ENCODE results near the gene RBM20. TPM values are rescaled to one million over a fixed set of nuclear protein-coding genes. Genes with fewer than 3 reads are reported as not detected.

Gene RBM20
- total RNA-seq, 4 donors from 2014 or later, result 1.6 to 18.6 (median 3.2) TPM

DNA sequence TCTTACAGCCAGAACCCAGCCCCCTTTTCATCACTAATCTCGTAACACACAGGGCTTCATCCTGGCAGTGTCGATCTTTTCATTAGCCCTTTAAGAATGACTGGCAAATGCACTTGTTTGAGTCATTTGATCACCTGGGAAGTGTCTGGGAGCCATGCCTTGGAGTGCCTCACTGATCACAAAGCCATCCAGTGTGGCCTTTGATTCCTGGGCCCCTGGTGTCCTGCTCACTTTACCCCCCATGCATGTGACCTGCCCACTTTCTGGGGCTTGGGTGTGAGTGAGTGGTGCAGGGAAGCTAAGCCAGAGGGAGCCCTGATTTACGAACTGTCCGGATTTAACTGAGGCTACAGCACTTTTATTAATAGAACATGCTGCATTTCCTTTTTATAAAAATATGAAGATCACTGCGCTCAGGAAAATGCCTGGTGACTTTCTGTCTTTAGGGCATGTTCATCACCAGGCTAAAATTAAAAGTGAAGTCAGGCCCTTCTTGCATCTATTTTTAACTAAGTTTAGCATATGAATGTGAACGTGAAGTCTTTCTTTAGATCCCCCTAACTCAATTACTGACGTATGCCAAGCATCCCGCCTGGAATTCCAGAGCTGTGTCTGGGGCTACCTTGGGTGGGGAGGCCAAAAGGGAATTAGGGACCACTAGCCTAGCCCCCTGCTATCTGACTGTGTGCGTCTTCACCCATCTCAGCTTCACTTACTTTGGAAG lies 23.6 kb downstream of the RBM20 start:
- Histone ChIP-seq H3K27me3 (no peaks in the 10 kb centered on the region), H3K36me3 (no peaks in the 10 kb centered on the region), H3K4me1 (peaks cover 17% of the 10 kb centered on the region), H3K27ac (no peak overlapping the region), H3K9me3 (no peaks in the 10 kb centered on the region), H3K4me3 (no peak overlapping the region)
- DNase-seq (ENCODE audit: low spot score in 2 of 2), result no peak
- TF ChIP-seq, protein P1, sequence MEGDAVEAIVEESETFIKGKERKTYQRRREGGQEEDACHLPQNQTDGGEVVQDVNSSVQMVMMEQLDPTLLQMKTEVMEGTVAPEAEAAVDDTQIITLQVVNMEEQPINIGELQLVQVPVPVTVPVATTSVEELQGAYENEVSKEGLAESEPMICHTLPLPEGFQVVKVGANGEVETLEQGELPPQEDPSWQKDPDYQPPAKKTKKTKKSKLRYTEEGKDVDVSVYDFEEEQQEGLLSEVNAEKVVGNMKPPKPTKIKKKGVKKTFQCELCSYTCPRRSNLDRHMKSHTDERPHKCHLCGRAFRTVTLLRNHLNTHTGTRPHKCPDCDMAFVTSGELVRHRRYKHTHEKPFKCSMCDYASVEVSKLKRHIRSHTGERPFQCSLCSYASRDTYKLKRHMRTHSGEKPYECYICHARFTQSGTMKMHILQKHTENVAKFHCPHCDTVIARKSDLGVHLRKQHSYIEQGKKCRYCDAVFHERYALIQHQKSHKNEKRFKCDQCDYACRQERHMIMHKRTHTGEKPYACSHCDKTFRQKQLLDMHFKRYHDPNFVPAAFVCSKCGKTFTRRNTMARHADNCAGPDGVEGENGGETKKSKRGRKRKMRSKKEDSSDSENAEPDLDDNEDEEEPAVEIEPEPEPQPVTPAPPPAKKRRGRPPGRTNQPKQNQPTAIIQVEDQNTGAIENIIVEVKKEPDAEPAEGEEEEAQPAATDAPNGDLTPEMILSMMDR (IDR thresholded peaks at IDR 0.05), result no peak
- TF ChIP-seq POLR2A (IDR thresholded peaks at IDR 0.05) (no peak), EP300 (IDR thresholded peaks at IDR 0.05) (no peak), POLR2AphosphoS5 (IDR thresholded peaks at IDR 0.05) (no peak)
- WGBS, result 71% methylated on average over 9 of the region's 9 CpGs

DNA sequence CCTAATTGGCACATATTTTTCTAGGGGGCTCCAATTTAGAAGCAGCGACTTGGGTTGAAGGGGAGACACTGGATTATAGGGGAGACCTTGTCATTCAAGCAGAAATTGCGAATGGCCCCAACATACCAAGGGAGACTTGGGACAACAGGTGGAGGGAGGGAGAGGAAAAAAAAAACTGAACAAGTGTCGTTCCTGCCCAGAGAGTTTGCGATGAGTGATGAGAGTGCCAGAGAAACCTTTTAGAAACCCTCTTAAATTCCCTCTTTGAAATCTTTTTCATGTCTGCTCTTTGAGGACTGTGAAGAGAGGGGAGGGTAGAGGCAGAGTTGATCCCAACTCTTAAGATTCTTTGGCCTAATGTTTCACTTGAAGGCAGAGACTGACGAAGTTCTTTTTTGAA lies 24.3 kb downstream of the RBM20 start:
- Histone ChIP-seq H3K9me3 (no peaks in the 10 kb centered on the region), H3K27ac (no peak overlapping the region), H3K4me1 (peaks cover 17% of the 10 kb centered on the region), H3K36me3 (no peaks in the 10 kb centered on the region), H3K4me3 (no peak overlapping the region), H3K27me3 (no peaks in the 10 kb centered on the region)
- TF ChIP-seq POLR2AphosphoS5 (IDR thresholded peaks at IDR 0.05) (no peak), POLR2A (IDR thresholded peaks at IDR 0.05) (no peak), EP300 (IDR thresholded peaks at IDR 0.05) (no peak)
- TF ChIP-seq, protein P1 (IDR thresholded peaks at IDR 0.05), result no peak
- DNase-seq (ENCODE audit: low spot score in 2 of 2), result no peak
- WGBS, result 85% methylated on average over 5 of the region's 5 CpGs

DNA sequence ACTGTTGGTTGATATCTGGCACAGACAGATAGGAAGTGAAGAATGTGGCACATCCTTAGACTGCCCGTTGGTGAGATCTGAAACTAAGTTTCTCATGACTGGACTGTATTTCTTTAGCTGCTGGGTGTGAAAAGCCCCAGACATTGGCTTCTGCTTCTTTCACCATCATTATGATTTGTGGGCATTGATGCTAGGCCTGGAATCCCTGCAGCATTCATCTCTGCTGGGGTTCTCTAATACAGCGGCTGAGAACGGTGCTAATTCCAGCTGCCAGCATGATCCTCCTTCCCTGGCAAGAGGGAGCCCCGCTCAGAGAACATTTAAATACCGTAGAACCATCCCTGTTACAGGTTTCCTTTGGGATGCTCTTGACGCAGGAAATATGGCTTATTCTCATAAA lies 26.2 kb downstream of the RBM20 start:
- TF ChIP-seq POLR2A (IDR thresholded peaks at IDR 0.05) (no peak), POLR2AphosphoS5 (IDR thresholded peaks at IDR 0.05) (no peak), EP300 (IDR thresholded peaks at IDR 0.05) (no peak)
- TF ChIP-seq, protein P1 (IDR thresholded peaks at IDR 0.05), result no peak
- H3K27ac ChIP-seq, result no peak overlapping the region
- H3K9me3 ChIP-seq, result no peaks in the 10 kb centered on the region
- peaks cover 10% of the 10 kb centered on the region for H3K4me1 ChIP-seq
- no peak for DNase-seq (ENCODE audit: low spot score in 2 of 2)
- WGBS, result 98% methylated on average over 6 of the region's 6 CpGs
- no peak overlapping the region for H3K4me3 ChIP-seq
- H3K36me3 ChIP-seq, result no peaks in the 10 kb centered on the region
- H3K27me3 ChIP-seq, result no peaks in the 10 kb centered on the region

DNA sequence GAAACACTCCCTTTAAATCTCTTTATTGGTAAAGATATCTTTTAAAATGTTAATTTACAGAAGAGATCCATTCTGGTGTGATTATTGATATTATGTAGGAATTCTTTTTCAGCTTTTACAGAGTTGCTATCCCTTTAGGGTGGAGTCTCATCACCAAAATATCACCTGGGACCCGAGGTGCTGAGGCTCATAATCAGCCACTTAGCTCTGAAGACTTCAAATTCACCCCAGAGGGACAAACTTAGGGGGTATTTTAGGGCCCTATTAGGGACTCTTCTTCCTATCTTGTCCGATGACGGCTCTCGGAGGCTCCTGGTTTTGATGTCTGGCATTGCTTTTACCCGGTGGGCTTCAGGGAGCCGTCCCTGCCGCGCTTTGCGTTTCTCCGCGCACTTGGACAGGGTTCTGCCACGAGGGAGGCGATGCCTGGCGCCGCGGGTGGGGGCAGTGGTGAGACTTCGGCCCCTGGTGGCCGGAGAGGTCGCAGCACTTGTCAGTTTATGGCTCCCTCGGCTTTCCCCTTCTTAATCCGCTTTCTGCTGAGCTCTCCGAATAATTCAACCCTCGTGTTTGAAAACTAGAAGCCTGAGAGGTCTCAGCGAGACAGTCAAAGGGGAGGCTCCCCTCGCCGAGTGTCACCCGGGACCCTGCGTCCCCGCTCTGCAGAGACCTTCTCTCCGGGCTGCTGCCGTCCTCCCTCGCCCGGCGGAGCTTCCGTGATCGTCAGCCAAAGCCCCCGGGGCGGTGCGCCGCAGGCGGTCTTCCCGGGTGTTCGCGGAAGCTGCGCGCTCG lies 27.8 kb downstream of the RBM20 start:
- no peaks in the 10 kb centered on the region for H3K27me3 ChIP-seq

DNA sequence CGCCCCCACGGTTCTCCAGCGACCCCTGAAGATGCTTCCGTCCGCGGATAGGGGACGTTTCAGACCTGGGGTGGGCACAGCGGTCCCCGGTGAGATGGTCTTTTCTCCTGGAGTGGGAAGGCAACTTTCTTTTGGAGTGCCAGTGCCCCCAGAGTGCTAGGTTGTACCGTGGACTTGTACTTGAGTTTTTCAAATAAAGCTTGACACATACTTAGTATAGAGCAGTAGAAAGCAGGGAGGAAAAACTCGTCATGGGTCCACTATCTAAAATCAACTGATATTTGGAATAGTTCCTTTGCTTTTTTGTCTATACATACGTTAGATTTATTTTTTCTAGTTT lies 28.4 kb downstream of the RBM20 start:
- no peak for TF ChIP-seq POLR2AphosphoS5 (IDR thresholded peaks at IDR 0.05)
- TF ChIP-seq POLR2A (IDR thresholded peaks at IDR 0.05), result no peak
- no peak for TF ChIP-seq EP300 (IDR thresholded peaks at IDR 0.05)
- TF ChIP-seq, protein P1 (IDR thresholded peaks at IDR 0.05), result no peak
- WGBS, result 9% methylated on average over 8 of the region's 12 CpGs
- no peaks in the 10 kb centered on the region for H3K36me3 ChIP-seq
- peak overlapping the region; percentile 67 for H3K27ac ChIP-seq
- DNase-seq (ENCODE audit: low spot score in 2 of 2), result no peak
- no peaks in the 10 kb centered on the region for H3K27me3 ChIP-seq
- H3K4me3 ChIP-seq, result peak overlapping the region; percentile 66
- H3K4me1 ChIP-seq, result peaks cover 14% of the 10 kb centered on the region
- H3K9me3 ChIP-seq, result no peaks in the 10 kb centered on the region

More for the DNA sequence above, 27.8 kb downstream of the RBM20 start:
- Histone ChIP-seq H3K27ac (peak overlapping the region; percentile 67), H3K4me1 (peaks cover 14% of the 10 kb centered on the region), H3K36me3 (no peaks in the 10 kb centered on the region), H3K4me3 (peak overlapping the region; percentile 66), H3K9me3 (no peaks in the 10 kb centered on the region)
- WGBS, result 6% methylated on average over 10 of the region's 47 CpGs
- peak; percentile 81 to 83 for DNase-seq (ENCODE audit: low spot score in 2 of 2)
- no peak for TF ChIP-seq POLR2AphosphoS5 (IDR thresholded peaks at IDR 0.05)
- TF ChIP-seq, protein P1 (IDR thresholded peaks at IDR 0.05), result peak; percentile 24 to 92

Data from suprapubic skin (tissue), 4 donors.